Fibroblast of lung (primary cell): ENCODE data around the gene MRPL19. TPM values are rescaled to one million over a fixed set of nuclear protein-coding genes. Genes with fewer than 3 reads are reported as not detected.

Experiments used
- DNase-seq, 2 donors: peaks; one replicate each; pipeline versions ENCODE4 v3.0.0 to v3.0.0-alpha.2; 2010; ENCODE audit warnings: low read depth in 2 of 2
- H2AFZ ChIP-seq: 2 replicates; pipeline ENCODE4 v1.5.1; 2012; ENCODE audit warnings: low read length, control low read depth, inconsistent platforms
- H3K27ac ChIP-seq: 2 replicates; pipeline ENCODE4 v1.5.1; 2011; ENCODE audit warnings: low read length, control low read depth; ENCODE audit not compliant: insufficient read depth
- H3K27me3 ChIP-seq: 2 replicates; pipeline ENCODE4 v1.5.1; 2011; ENCODE audit warnings: mild to moderate bottlenecking, low read length; ENCODE audit not compliant: control insufficient read depth, insufficient read depth
- H3K36me3 ChIP-seq: 2 replicates; pipeline ENCODE4 v1.5.1; 2011; ENCODE audit warnings: low read length; ENCODE audit not compliant: control insufficient read depth, insufficient read depth
- H3K4me1 ChIP-seq: 2 replicates; pipeline ENCODE4 v1.5.1; 2011; ENCODE audit warnings: low read length; ENCODE audit not compliant: control insufficient read depth, insufficient read depth; ENCODE audit errors: extremely low read depth
- H3K4me2 ChIP-seq: 2 replicates; pipeline ENCODE4 v1.5.1; 2011; ENCODE audit warnings: low read length, control low read depth; ENCODE audit not compliant: insufficient read depth; ENCODE audit errors: extremely low read depth
- H3K4me3 ChIP-seq, 4 experiments: fragments of 200-600 bp in 1 of 4; sonication (generic) in 1 of 4; replicated peaks in 1 of 4; 2 replicates each; pipeline ENCODE4 v1.5.1; 2011 to 2016; ENCODE audit warnings: low read length in 4 of 4, low read depth in 3 of 4, mild to moderate bottlenecking in 3 of 4, control low read depth in 2 of 4, inconsistent platforms in 1 of 4, mixed read lengths in 1 of 4; ENCODE audit not compliant: insufficient read depth in 1 of 4; ENCODE audit errors: control extremely low read depth in 1 of 4
- H3K79me2 ChIP-seq: 2 replicates; pipeline ENCODE4 v1.5.1; 2012; ENCODE audit warnings: mild to moderate bottlenecking, low read length, inconsistent platforms; ENCODE audit not compliant: control insufficient read depth, insufficient read depth
- H3K9ac ChIP-seq: 2 replicates; pipeline ENCODE4 v1.5.1; 2011; ENCODE audit warnings: mild to moderate bottlenecking, low read length, control low read depth; ENCODE audit not compliant: insufficient read depth
- H3K9me3 ChIP-seq: 2 replicates; pipeline ENCODE4 v1.5.1; 2012; ENCODE audit warnings: low read depth, low read length; ENCODE audit not compliant: control insufficient read depth, insufficient read depth
- H4K20me1 ChIP-seq: 2 replicates; pipeline ENCODE4 v1.5.1; 2011; ENCODE audit warnings: low read length; ENCODE audit not compliant: control insufficient read depth, insufficient read depth; ENCODE audit errors: extremely low read depth
- CTCF ChIP-seq, 2 donors: IDR thresholded peaks in 1 of 2; conservative IDR thresholded peaks in 1 of 2; 1 replicate in 1 of 2; 2 replicates in 1 of 2; pipeline ENCODE4 v1.5.1; 2011 to 2012; ENCODE audit warnings: low read length in 2 of 2, control low read depth in 1 of 2, inconsistent platforms in 1 of 2, low read depth in 1 of 2, mild to moderate bottlenecking in 1 of 2
- EZH2 ChIP-seq: IDR thresholded peaks from 2 replicates; pipeline ENCODE4 v1.5.1; 2012; ENCODE audit warnings: low read length, control low read depth, mild to moderate bottlenecking; ENCODE audit errors: missing control alignments
- polyA minus RNA-seq: library from RNA; depleted of rRNA, polyadenylated mRNA; stranded (reverse); fragments of >200 nt; gene quantifications from 2 replicates; pipeline ENCODE4 v1.2.3, GENCODE V29; 2011; ENCODE audit warnings: low replicate concordance
- polyA plus RNA-seq, 2 donors: library from polyadenylated mRNA; depleted of rRNA in 1 of 2; stranded (reverse) in 1 of 2; unstranded in 1 of 2; fragments of >200 nt; gene quantifications; 2 replicates each; pipeline ENCODE4 v1.2.1, GENCODE V29; 2011 to 2012; ENCODE audit warnings: missing spikeins in 1 of 2
- total RNA-seq: library from RNA; depleted of rRNA; stranded (reverse); fragments of >200 nt; gene quantifications from 2 replicates; pipeline ENCODE4 v1.2.1, GENCODE V29; 2014

Gene MRPL19
- total RNA-seq: 29.3 and 36.2 TPM in 2 replicates
- polyA plus RNA-seq: 39.3 and 48.0 TPM in 2 replicates
- 28.7 and 34.2 TPM in 2 replicates for polyA plus RNA-seq (2012)
- polyA minus RNA-seq: 1.8 and 6.0 TPM in 2 replicates

- Histone ChIP-seq H3K4me3 (peak within 1 kb of the TSS; percentile 95 to 99 (median 97)), H2AFZ (peak within 1 kb of the TSS; percentile 96), H3K4me1 (no peaks in the 10 kb centered on the region), H3K79me2 (peaks cover 8% of the 10 kb centered on the region), H3K27ac (peak within 1 kb of the TSS; percentile 61), H3K36me3 (no peaks in the 10 kb centered on the region), H3K27me3 (no peaks in the 10 kb centered on the region), H3K4me2 (peak within 1 kb of the TSS; percentile 94), H3K9me3 (no peaks in the 10 kb centered on the region), H4K20me1 (no peaks in the 10 kb centered on the region), H3K9ac (peak within 1 kb of the TSS; percentile 66)
- TF ChIP-seq CTCF (conservative IDR thresholded peaks at IDR 0.05 in 1 of 2, IDR thresholded peaks at IDR 0.05 in 1 of 2; ENCODE audit: low read depth in 1 of 2, low read length in 2 of 2): no peak
- DNase-seq: peak; percentile 95
Measured at GRCh38 chr2:75646583-75647425, at the start of gene MRPL19. MRPL19 (plus strand) TSS chr2:75646783; CDS start chr2:75646808, 25 bp downstream.

GRCh38 chr2:75596784-75597183 is 49.8 kb upstream of the MRPL19 start:
- H3K36me3 ChIP-seq: no peaks in the 10 kb centered on the region
- H3K9ac ChIP-seq: no peak overlapping the region
- H3K4me3 ChIP-seq: no peak overlapping the region
- TF ChIP-seq EZH2: no peak
- no peak for TF ChIP-seq CTCF (conservative IDR thresholded peaks at IDR 0.05 in 1 of 2, IDR thresholded peaks at IDR 0.05 in 1 of 2; ENCODE audit: low read depth in 1 of 2, low read length in 2 of 2)
- no peaks in the 10 kb centered on the region for H4K20me1 ChIP-seq
- H2AFZ ChIP-seq: no peak overlapping the region
- peak in 1 of 2 donors; percentile 69 for DNase-seq
- H3K4me1 ChIP-seq: peaks cover 20% of the 10 kb centered on the region
- H3K9me3 ChIP-seq: no peaks in the 10 kb centered on the region
- peak overlapping the region; percentile 42 for H3K27ac ChIP-seq
- no peak overlapping the region for H3K4me2 ChIP-seq
- no peaks in the 10 kb centered on the region for H3K27me3 ChIP-seq
- no peaks in the 10 kb centered on the region for H3K79me2 ChIP-seq

- peaks cover 18% of the 10 kb centered on the region for H3K4me1 ChIP-seq
- H2AFZ ChIP-seq: no peak overlapping the region
- no peak overlapping the region for H3K4me2 ChIP-seq
- no peak overlapping the region for H3K27ac ChIP-seq
- no peak for TF ChIP-seq EZH2
- TF ChIP-seq CTCF (conservative IDR thresholded peaks at IDR 0.05 in 1 of 2, IDR thresholded peaks at IDR 0.05 in 1 of 2; ENCODE audit: low read depth in 1 of 2, low read length in 2 of 2): no peak
- H3K27me3 ChIP-seq: no peaks in the 10 kb centered on the region
- no peaks in the 10 kb centered on the region for H4K20me1 ChIP-seq
- no peaks in the 10 kb centered on the region for H3K9me3 ChIP-seq
- no peaks in the 10 kb centered on the region for H3K36me3 ChIP-seq
- no peak for DNase-seq
- no peak overlapping the region for H3K4me3 ChIP-seq
- H3K9ac ChIP-seq: no peak overlapping the region
- no peaks in the 10 kb centered on the region for H3K79me2 ChIP-seq
Measured at GRCh38 chr2:75597949-75598348, 48.6 kb upstream of the MRPL19 start.
